ENCODE results near the gene SLC12A7. TPM values are rescaled to one million over a fixed set of nuclear protein-coding genes. Genes with fewer than 3 reads are reported as not detected.
A peak's percentile ranks its signal among the peaks of the same experiment; 100 is the strongest.

Gene SLC12A7
- total RNA-seq, 1 donor from 2014 or later = 101 TPM

DNA sequence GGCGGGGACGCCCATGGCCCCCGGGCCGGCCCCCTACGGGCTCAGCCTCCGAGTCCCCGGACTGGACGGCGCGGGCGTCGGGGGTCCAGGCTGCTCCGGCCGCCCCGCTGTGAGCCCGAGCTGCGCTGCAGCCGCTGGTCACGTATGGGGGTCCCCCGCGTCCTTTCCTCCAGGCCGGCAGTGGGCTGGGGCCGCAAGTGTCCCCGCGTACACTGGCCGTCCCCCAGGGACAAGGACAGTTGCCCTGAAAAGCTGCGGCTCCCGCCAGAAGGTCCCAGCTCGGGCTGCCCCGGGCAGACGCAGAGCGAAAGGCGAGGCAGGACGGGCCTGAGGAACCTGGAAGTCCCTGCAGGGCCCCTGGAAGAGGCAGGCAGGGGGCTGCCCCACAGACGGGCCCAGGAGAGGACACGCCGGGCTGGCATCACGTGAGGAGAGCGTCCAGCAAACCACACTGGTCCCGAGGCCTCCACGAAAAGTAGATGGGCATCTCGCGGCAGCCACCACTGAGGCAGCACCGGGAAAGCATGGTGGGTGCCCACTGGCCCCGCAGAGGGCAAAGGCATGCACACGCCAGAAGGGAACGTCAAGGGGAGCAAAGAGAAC is 106.5 kb downstream of the SLC12A7 start:
- DNase-seq (ENCODE audit: low spot score in 2 of 2) = peak; percentile 4 to 59
- Histone ChIP-seq H3K27me3 (peaks cover 22% of the 10 kb centered on the region), H3K4me3 (peak overlapping the region; percentile 54 to 68), H3K9me3 (no peaks in the 10 kb centered on the region), H3K27ac (peak overlapping the region in 1 of 2 donors; percentile 34), H3K4me1 (peaks cover 5 to 8% of the 10 kb centered on the region in 2 donors), H3K36me3 (no peaks in the 10 kb centered on the region)
- TF ChIP-seq, protein P1, sequence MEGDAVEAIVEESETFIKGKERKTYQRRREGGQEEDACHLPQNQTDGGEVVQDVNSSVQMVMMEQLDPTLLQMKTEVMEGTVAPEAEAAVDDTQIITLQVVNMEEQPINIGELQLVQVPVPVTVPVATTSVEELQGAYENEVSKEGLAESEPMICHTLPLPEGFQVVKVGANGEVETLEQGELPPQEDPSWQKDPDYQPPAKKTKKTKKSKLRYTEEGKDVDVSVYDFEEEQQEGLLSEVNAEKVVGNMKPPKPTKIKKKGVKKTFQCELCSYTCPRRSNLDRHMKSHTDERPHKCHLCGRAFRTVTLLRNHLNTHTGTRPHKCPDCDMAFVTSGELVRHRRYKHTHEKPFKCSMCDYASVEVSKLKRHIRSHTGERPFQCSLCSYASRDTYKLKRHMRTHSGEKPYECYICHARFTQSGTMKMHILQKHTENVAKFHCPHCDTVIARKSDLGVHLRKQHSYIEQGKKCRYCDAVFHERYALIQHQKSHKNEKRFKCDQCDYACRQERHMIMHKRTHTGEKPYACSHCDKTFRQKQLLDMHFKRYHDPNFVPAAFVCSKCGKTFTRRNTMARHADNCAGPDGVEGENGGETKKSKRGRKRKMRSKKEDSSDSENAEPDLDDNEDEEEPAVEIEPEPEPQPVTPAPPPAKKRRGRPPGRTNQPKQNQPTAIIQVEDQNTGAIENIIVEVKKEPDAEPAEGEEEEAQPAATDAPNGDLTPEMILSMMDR (IDR thresholded peaks at IDR 0.05) = no peak
- intact Hi-C loops (cut with DNase I) = no loop called here

DNA sequence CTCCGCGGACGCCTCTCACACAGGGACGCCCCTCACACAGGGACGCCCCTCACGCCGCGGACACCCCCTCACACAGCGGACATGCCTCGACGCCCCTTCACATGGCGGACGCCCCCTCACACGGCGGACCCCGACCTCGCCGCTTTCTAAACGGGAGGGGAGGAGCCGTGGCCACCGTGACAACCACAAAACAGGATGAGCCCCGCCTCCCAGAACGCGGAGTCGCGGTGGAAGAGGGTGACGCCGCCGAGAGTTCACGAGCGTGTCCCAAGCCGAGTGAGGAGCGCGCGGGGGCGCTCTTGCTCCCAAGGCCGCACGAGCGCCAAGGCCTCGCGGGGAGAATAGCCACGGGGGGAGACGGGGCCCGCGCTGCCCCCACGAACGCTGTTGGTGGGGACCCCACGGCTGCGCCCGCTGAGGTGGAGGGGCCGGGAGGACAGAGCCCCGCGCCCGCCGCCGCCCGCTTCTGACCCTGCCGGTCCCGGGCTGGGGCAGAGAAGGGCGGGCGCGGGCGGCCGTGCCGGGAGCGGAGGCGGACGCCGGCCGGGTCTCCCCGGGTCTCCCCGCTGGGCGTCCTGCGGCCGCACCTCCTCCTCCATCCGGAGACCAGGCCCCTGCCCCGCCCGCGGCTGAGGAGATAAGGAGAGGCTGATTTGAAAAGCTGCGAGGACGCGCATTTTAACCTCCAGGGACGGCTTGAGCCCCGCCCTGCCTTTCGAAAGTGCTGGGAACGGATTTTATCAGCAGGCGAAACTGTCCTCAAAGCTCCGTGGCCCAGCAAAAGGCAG is 107.2 kb downstream of the SLC12A7 start:
- peak overlapping the region in 1 of 2 donors; percentile 34 for H3K27ac ChIP-seq
- H3K36me3 ChIP-seq = no peaks in the 10 kb centered on the region
- peak; percentile 18 to 77 for DNase-seq (ENCODE audit: low spot score in 2 of 2)
- H3K27me3 ChIP-seq = peaks cover 15% of the 10 kb centered on the region
- H3K4me1 ChIP-seq = peaks cover 5 to 8% of the 10 kb centered on the region in 2 donors
- H3K9me3 ChIP-seq = no peaks in the 10 kb centered on the region
- peak overlapping the region; percentile 54 to 68 for H3K4me3 ChIP-seq
- TF ChIP-seq, protein P1 (IDR thresholded peaks at IDR 0.05) = peak in 2 of 3 experiments; percentile 21 to 45
- intact Hi-C loops (cut with DNase I) = no loop called here

DNA sequence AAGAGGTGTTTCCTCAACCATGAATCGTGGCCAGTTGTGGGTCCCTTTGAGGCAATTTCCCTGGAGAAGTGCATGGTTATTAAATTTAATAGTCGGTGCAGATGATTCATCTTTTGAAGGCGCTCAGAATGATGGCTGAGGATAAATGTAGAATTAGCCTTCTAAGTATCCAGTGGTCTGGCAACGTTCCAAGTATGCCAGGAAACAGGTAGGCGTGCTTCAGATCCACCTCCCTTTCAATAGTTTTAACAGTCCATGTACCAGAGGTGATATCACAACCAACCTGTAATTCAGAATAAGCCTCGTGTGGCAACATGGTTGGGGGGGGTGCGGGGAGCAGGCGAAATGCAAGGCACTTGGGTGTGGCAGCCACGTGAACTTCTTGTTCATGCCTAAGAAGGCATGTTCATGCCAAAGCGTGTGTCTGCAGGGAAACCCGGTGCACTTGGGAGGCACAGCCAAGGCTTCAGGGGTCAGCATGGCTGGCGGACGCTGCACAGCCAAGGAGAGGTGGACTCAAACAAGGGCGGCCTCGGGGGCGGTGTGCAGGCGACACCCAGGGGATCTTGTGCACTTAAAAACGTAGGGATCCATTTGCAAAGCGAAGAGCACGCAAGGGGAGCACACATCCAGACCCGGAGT is 108.4 kb downstream of the SLC12A7 start:
- Histone ChIP-seq H3K36me3 (no peaks in the 10 kb centered on the region), H3K27me3 (peaks cover 8% of the 10 kb centered on the region), H3K4me3 (no peak overlapping the region), H3K4me1 (peaks cover 0 to 5% of the 10 kb centered on the region in 2 donors), H3K9me3 (no peaks in the 10 kb centered on the region), H3K27ac (no peak overlapping the region)
- TF ChIP-seq, protein P1 (IDR thresholded peaks at IDR 0.05) = no peak
- intact Hi-C loops (cut with DNase I) = no loop called here
- DNase-seq (ENCODE audit: low spot score in 2 of 2) = peak in 1 of 2 donors; percentile 6

DNA sequence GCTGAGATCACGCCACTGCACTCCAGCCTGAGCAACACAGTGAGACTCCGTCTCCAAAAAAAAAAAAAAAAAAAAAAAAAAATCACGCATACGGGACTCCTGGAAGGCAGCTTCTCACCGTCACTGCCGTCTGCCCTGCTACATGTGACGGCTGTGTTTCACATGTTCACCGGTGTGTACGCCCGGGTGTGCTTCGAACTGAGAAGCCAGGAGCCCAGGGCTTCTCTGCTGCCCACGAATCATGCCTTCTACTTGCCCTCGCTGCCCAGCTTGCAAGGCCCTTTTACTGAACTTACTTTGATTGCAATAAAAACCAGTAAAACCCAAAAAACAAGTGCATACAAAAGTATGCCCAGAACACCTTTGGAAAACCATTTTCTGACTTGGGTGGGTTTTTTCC is 109.0 kb downstream of the SLC12A7 start:
- H3K36me3 ChIP-seq = no peaks in the 10 kb centered on the region
- H3K4me1 ChIP-seq = peaks cover 0 to 5% of the 10 kb centered on the region in 2 donors
- peak in 1 of 2 donors; percentile 39 for DNase-seq (ENCODE audit: low spot score in 2 of 2)
- H3K9me3 ChIP-seq = no peaks in the 10 kb centered on the region
- TF ChIP-seq, protein P1 (IDR thresholded peaks at IDR 0.05) = no peak
- peaks cover 8% of the 10 kb centered on the region for H3K27me3 ChIP-seq
- no peak overlapping the region for H3K27ac ChIP-seq
- intact Hi-C loops (cut with DNase I) = no loop called here
- no peak overlapping the region for H3K4me3 ChIP-seq

DNA sequence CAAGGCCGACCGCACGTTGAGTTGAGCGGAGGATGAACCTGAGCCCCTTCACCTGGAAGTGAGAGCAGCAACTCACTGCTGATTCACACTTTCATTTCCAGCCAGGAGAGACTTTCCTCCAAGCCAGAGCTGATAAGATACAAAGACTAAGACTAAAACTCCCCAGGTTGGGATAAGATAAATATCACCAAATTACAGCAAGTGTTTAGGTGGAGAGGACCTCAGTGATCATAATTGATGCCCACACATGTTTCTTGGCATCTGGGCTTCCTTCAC is 109.7 kb downstream of the SLC12A7 start:
- H3K27me3 ChIP-seq = peaks cover 2% of the 10 kb centered on the region

More for the DNA sequence above, 109.7 kb downstream of the SLC12A7 start:
- H3K36me3 ChIP-seq = no peaks in the 10 kb centered on the region
- TF ChIP-seq, protein P1 (IDR thresholded peaks at IDR 0.05) = no peak
- H3K27ac ChIP-seq = no peak overlapping the region
- intact Hi-C loops (cut with DNase I) = no loop called here
- H3K4me1 ChIP-seq = peaks cover 0 to 5% of the 10 kb centered on the region in 2 donors
- no peak overlapping the region for H3K4me3 ChIP-seq
- no peak for DNase-seq (ENCODE audit: low spot score in 2 of 2)
- H3K9me3 ChIP-seq = no peaks in the 10 kb centered on the region

All from ascending aorta (tissue), 2 donors.